Measurements from ENCODE around the gene ANKRD33B.
"Not testable (repeated sequence)": the region's sequence is repeated elsewhere in the genome, so short reads cannot be mapped to it uniquely, and the experiment has no call there.

The ANKRD33B gene

DNA sequence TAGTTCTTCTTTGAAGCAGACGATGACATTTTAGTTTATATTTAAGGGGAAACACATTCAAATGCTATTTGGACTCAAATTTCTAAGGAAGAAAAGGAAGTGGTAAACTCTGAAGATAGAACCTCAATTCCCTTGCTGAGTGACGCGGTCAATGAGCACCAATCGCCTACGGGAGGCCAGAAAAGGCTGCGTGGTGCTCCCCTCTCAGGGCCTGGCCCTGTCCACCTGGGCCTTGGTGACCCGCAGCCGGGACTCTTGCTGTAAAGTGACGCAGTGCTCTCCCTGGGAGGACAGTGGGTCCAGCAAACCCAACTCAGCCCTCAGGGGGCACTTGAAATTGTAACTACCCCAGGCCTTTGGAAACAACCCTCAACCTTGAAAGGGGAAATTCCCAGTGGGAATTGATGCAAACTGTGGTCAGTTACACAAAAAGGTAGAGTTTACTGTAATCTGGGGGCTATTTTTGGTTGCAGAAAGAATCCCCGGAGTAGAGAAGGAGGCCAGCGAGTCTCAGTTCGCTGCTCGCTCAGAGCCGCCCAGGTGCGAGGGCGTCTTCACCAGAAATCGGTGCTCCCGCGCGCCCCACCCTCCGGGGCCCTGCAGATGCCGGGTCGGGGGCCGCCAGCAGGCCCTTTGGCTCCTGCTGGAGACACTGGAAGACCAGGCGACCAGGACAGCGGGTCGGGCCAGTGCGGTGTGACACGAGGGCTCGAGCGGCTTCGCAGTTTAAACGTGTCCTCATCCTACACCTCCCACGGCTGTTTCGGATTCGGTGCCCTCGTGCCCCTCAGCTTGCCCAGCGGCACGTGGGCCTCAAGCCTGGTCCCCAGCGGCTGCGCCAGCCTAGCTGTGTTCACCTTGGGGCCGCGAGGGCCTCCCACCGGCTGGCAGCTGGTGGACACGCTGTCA lies 1.4 kb upstream of the ANKRD33B start:
- no peak for DNase-seq

DNA sequence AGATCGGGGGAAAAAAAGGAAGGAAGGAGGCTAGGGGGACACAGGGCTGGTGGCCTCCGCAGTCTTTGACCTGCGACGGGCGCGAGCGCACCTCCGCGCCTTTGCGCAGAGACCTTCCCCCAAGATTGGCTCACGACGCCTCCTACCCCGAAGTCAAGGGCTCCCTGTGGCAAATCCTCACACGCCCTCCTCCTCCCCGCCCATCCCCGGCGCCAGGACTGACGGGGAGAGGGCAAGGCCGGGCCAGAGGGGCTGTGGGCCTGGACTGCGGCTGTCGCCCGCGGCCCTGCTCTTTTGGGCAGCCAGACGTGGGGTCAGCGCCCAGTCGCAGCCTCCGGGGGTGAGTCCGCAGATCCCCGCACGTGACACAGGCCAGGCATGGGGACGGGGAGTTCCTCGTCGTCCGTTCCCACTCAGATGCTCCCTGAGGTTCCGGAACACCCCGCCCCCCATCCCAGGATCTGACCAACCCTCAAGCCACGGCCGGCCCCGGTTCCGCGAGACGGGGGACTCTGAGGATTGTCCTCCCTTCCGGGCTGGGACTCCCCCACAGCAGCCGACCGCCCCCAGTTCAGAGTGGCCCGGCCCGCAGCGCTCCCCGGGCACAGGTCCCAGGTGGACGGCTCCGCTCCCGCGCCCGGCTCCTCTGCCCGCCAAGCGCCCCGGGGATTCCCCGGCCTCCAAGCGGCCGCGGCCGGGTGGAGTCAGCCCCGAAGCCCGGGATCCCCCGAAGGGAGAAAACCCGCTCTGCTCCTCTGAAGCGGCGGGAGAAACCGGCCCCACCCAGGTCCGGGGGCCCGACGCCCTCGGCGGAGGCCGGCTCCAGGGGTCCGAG lies 543 bp upstream of the ANKRD33B start:
- no peak for DNase-seq

DNA sequence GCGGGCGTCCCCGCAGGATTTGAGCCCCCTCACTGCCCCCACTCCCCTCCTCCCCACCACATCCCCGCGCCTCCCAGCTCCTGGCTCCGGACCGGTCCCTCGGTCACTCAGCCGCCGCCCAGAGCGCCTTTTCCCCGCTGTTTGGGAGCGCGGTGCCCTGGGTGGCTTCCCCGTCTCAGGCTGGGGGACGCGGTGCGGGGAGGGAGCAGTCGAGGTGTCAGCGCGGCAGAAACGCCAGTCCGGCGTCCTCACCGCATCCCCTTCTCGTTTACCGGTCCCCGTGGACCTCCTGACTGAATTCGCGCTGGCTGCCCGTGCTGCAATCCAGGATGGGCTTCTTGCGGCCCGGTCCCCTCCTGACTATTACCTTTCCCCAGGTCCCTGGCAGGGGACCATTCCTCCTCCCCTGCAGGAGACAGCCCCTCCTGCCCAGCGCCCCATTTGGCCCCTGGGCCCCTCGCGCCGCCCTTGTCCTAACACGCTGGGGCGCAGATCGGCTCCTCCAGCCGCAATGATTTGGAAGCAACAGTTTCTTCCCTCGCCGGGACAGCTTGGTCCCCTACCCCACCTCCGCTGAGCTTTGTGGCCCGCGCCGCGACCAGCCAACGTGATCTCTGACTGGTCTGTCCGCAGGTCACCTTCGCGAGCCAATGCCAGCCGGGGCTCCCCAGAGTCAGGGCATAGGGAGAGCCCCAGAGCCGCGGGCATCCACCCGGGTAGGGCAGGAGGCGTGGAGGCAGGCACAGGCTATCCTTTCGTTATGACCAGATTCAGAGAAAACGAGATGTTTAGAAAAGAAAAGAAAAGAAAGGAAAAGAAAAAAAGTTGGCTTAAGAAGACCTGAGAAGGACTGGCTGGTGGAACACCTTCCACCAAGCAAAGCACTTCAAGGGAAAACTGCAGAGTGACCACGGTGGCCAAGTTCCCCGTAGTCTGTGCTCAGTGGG lies 1.2 kb downstream of the ANKRD33B start:
- DNase-seq: no peak

DNA sequence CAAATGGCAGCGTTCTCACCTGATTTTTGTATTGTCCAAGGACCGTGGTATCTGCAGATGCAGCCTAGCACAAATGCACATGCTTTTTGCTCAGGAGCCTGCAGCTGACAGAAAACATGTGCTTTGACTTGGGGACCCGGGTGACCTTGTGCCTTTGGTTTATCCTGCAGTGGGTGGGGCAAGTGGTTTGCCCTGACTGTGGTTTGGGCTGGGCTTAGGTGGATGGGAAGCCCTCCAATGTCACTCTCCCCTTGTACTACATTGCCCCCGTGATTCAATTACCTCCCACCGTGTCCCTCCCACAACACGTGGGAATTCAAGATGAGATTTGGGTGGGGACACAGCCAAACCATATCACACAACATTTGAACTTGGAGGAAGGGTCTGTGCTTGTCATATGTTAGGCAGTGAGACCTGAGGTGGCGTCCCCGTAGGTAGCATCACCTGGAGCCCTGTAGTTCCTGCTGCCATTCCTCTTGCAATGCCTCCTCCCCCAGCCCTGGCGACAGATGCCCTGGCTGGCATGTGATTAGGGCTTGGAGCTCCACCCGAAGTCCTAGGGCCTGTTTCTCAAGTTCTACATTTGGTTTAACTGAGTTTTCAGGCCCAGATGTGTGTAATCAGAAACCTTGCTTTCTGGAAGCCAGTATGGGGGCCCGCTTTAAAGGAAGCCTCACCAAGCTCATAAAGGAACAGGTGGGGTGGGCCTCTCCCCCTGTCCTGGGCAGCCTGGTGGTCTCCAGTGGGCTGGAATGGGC lies 2.1 kb downstream of the ANKRD33B start:
- no peak for DNase-seq

DNA sequence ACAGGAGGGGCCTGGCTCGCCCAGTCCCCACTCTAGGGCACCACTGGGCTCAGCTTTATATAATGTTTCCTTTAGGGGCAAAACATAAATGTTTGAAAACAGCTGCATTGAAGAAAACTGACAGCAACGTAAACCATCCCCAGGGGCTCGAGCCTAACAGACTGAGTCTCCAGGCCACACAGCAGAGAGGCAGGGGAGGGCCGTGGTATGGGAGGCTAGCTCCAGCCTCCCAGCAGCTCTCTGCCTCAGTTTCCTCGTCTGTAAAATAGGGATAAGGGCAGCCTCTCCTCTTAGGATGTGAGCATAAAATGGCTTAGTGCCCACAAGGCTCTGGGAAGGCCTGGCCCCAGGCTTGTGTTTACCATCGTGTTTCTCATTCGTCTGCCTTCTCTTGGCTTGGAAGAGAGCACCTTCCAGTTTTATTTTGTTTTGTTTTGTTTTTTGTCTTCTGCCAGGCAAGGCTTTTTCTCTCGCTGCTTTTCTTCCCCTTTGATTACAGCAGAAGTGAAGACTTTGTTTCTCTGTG lies 2.7 kb downstream of the ANKRD33B start:
- no peak for DNase-seq

DNA sequence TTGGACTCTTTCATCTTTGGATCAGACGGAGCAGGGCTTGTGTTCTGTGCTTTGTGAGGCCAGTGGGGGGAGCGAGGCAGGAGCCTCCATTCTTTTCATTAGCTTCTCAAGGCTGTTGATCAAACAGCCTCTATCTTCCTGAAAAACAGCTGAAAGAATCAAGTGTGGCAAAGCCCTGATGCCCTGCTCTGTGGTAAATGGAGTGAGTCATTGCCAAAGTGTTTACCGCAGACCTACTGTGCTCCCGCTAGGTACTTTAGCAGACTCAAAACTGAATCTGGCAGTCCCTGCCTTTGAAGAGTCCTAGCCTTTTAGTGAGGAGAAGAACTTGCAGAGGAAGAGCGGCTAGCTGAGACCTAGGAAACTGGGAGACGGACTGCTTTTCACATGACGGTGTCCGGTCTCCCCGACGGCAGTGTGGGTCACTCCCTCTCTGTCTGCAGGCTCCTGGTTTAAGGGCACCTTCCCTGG lies 3.3 kb downstream of the ANKRD33B start:
- DNase-seq: no peak

DNA sequence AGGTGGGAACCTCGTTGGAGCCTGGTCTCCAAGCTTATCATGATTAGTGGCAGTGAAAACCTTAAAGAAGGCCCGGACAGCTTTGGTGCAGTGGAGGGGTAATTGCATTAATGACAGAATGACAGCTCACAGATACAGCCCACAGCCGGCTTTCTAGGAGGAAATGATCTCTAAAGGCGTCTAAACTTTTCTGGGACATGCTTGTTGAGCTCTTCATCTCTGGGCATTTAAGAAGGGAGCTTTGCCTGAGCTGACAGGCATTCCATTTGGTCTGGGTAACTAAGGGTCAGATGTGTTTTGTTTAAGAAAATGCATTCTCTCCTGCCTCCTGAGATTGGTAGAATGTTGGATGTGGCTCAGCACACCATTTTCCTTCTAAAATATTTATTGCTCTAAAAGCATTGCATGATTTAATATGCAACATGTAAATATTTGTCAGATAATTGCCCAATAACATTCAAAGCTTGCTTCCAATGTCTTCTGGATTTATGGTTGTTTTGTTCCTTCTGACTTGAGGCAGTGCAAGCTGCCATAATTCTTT lies 4.0 kb downstream of the ANKRD33B start:
- no peak for DNase-seq

DNA sequence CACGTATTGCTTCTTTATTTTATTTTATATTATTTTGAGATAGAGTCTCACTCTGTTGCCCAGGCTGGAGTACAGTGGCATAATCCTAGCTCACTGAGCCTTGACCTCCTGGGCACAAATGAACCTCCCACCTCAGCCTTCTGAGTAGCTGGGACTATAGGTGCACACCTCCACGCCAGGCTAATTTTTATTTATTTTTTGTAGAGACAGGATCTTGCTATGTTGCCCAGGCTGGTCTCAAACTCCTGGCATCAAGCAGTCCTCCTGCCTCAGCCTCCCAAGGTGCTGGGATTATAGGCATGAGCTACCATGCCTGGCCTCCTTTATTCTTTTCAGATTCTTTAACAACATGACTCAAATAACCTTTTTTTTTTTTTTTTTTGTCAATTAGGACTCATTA lies 6.7 kb downstream of the ANKRD33B start:
- not testable (repeated sequence) for DNase-seq

DNA sequence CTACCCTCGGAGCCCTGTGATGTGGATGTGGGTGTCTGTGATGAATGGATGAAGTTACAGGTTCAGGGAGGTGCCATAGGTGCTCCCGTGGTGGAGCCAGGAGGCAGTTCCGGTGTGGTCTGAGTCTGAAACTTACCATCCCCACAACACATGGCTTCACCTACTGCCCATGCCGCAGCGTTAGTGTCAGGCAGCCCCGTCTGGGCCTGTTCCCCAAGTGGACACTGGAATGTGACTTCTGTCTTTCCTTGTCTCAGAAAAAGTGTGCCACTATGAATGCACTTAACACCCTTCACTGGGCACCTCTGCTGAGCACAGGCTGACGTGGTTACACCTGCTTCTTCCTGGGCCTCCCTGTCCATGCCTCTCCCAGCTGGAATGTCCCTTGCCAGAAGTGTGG lies 8.6 kb downstream of the ANKRD33B start:
- DNase-seq: no peak

DNA sequence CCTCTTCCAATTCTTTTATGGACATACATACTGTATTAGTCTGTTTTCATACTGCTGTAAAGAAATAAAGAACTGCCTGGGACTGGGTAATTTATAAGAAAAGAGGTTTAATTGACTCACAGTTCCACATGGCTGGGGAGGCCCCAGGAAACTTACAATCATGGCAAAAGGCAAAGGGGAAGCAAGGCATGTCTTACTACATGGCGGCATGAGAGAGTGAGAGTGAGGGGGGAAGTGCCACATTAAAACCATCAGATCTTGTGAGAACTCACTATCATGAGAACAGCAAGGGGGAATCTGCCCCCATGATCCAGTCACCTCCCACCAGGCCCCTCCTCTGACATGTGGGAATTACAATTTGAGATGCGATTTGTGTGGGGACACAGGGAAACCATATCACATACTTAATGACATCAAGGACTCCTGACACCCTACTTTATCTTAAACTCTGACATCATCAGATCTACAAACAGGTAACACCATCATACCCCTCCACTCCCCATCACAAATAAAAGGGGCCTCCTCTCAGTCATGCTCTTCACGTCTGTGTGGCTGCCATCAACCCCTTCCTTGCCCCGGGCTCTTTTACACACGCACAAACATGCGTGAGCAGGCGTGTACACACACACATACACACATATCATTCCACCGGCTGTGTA lies 9.7 kb downstream of the ANKRD33B start:
- no peak for DNase-seq

DNA sequence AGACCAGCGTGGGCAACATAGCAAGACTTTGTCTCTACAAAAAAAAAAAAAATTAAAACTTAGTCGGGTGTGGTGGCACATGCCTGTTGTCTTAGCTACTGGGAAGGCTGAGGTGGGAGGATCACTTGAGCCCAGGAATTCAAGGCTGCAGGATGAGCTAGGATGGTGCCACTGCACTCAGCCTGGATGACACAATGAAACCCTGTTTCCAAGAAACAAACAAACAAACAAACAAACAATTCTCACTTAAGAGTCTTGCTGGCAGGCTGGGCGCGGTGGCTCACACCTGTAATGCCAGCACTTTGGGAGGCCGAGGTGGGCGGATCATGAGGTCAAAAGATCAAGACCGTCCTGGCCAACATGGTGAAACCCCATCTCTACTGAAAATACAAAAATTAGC lies 11.0 kb downstream of the ANKRD33B start:
- DNase-seq: not testable (repeated sequence)

DNA sequence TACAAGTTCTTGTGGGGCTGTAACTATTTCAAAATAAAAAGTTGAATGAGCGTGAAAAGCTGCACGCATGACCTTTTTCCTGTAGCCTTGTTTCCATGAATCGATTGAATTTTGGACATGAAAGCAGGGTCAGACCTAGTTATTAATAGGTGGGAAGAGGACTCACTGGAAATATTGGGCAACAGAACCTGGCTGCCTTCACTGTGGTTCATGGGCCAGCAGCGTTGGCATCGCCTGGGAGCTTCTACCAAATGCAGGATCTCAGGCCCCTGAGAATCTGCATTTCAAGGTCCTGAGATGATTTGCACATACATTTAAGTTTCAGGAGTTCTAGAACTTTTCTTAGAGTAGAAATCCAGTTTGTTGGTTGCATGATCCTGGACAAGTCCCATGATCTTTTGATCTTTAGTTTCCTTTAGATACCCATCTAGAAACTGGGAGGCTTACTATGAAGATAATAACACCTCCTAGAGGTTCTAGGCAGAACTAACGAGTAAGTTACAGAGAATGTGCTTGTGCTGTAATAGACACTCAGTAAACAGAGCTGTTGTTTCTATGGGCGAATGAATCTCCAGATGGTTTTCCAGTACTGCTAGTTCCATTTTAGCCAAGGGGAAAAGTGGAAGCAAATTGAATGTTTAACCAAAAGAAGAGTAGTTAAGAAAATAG lies 12.4 kb downstream of the ANKRD33B start:
- DNase-seq: no peak

DNA sequence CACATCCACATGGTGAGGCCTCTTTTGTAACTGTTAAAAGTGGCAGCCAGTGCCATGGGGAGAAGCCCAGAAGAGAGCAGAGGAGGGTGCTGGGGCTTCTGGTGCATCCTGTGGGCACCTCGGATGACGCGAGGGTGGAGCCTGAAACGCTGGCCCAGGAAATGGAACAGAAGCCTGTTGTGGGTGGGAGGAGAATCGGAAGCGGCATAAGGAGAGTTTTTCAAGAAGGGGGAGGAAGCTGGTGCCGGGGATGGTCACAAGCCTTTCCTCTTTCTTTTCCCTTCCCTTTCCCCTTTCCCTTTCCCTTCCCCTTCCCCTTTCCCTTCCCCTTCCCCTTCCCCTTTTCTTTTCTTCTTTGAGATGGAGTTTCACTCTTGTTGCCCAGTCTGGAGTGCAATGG lies 12.9 kb downstream of the ANKRD33B start:
- no peak for DNase-seq

DNA sequence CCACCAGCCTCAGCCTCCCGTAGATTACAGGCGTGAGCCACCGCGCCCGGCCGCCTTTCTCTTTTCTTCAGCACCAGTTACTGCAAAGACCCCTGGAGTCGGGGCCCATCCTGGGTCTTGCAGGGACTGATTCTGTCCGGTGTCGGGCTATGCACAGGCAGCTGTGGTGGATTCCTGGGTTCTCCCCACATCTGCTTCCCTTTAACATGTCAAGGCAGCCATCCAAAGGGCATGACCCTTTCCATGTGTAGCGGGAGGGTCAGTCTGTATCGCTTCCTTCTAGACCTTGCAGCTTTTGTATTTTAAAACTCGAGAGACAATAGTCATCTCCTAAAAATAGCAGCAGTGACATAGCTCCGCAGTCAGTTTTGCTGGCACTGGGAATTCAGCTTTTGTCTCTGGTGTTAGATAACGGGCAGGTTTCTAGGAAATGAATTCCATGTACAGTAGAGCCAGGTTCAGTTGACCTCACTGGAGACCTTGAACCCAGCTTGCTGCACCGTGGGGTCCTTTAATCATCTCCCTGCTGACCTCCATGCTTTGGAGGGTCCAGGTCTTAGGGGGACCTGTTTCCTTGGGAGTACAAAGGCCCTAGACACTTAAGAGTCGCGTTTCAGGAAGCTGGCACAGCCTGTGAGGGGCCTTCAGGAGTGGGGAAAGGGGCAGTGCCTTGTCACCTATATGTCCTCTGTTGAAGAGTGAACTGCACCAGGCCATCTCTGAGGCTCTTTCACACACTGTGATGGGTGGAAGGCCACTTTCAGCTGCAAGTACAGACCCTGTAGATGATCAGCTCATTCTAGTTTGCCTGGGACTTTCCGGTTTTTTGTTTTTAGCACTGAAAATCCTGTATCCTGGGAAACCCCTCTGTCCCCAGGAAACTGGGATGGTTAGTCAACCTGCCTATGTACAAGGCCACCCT lies 13.8 kb downstream of the ANKRD33B start:
- DNase-seq: no peak

DNA sequence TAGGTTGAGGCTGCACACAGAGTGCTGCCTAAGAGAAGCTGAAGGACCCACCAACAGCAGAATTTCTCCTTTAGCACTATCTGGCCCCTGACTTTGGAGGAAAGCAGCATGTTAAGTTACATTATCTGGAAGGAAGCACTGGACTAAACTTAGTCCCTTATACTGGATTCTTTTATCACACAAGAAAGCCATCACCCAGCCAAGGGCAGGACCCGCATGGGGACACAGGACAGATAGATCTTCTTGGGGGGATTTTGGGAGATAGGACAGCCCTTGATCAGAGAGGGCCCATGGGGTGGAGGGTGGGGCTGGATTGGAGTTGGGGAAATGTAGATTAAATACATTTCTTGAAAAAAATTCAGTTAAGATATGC lies 14.4 kb downstream of the ANKRD33B start:
- DNase-seq: no peak

DNA sequence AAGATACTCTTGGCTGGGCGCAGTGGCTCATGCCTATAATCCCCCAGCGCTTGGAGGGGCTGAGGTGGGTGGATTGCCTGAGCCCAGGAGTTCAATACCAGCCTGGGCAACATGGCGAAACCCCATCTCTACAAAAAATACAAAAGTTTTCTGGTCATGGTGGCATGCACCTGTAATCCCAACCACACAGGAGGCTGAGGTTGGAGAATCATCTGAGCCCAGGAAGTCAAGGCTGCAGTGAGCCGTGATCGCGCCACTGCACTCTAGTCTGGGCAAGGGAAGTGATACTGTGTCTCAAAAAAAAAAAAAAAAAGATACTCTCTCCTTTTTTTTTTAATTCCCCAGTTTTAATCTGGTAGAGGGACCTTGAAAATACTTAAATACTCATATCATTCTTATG lies 15.0 kb downstream of the ANKRD33B start:
- DNase-seq: no peak

DNA sequence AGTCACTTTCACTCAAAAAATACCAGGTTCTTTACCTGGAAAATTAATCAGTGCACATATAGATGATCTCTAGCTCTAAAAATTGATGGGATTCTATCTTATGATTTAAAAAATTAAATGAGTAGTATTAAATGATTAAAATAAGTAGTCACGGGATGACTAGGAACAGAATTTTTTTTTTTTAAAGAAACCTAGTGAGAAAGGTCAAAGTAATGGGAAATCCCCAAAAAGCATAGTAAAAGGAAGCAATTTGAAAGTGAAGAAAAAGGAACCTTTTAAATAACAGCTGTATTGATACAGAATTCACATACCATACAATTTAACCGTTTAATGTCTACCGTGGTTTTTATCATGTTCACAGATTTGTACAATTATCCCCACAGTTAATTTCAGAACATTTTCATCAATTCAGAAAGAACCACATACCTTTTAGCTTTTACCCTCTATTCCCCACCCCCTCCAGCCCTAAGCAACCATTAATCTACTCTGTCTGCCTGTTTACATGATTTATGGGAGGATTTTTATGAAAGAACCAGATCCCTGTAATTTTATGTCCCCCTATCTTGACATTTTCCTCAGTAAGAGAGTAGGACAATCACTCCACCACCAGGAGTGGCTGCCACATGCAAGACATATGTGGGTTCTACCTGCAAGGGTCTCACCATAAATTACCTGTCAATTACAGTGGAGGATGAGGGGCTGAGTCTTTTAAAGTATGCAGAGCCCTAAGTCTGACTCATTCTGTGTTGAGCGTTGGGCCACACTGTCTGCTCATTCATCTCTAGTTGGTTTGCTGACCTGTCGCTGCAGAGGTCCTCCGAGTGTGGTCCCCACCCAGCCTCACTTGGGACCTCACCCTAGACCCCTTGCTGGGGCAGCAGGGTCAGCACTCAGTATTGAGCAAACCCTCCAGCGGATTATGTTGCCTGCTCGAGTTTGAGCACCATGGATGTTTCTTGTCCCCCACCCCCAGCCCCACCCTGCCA lies 16.0 kb downstream of the ANKRD33B start:
- DNase-seq: no peak
